PC-9 (cell line): Measurements from ENCODE around the gene LIMCH1. TPM values are rescaled to one million over a fixed set of nuclear protein-coding genes. Genes with fewer than 3 reads are reported as not detected.

Source experiments
- BruUV-seq: library from RNA; stranded (reverse); fragments of 400-500 nt; replicated peaks from 2 replicates; lab custom pipeline; 2021; lab: Mats Ljungman, UMichigan
- CTCF ChIA-PET: fragments of 300-600 bp; sonication (Branson Sonifier 250); formaldehyde crosslinking; loops from one replicate; lab custom pipeline; 2022; ENCODE audit warnings: antibody characterized with exemption; lab: Charles Lee
- POLR2A ChIA-PET: fragments of 300-600 bp; sonication (Branson Sonifier 250); formaldehyde crosslinking; loops from one replicate; lab custom pipeline; 2022; ENCODE audit warnings: antibody characterized with exemption; ENCODE audit not compliant: unreplicated experiment; lab: Charles Lee
- DNase-seq, 2 experiments: peaks; one replicate each; pipeline versions ENCODE4 v3.0.0 to v3.0.0-alpha.2; 2015 to 2022; ENCODE audit warnings: mixed read lengths in 1 of 2
- H2AFZ ChIP-seq: fragments of 200-600 bp; sonication (generic); 2 replicates; pipeline ENCODE4 v1.8.1; 2017; ENCODE audit warnings: antibody characterized with exemption
- H3F3A ChIP-seq: fragments of 200-600 bp; sonication (generic); 2 replicates; pipeline ENCODE4 v1.8.1; 2017; ENCODE audit warnings: antibody characterized with exemption, mild to moderate bottlenecking, low read depth; ENCODE audit not compliant: insufficient read depth
- H3K27ac ChIP-seq: fragments of 200-600 bp; sonication (generic); 2 replicates; pipeline ENCODE4 v1.6.1; 2016; ENCODE audit warnings: mixed run types
- H3K27me3 ChIP-seq: fragments of 200-600 bp; sonication (generic); 2 replicates; pipeline ENCODE4 v1.6.1; 2016; ENCODE audit warnings: low read depth, mixed run types; ENCODE audit not compliant: insufficient read depth
- H3K36me3 ChIP-seq: fragments of 200-600 bp; sonication (generic); 2 replicates; pipeline ENCODE4 v1.6.1; 2016; ENCODE audit warnings: low read depth, mixed run types
- H3K4me1 ChIP-seq: fragments of 200-600 bp; sonication (generic); replicated peaks from 2 replicates; pipeline ENCODE4 v1.6.1; 2016; ENCODE audit warnings: mixed run types; ENCODE audit not compliant: insufficient read depth
- H3K4me2 ChIP-seq: fragments of 200-600 bp; sonication (generic); 2 replicates; pipeline ENCODE4 v1.6.1; 2017; ENCODE audit warnings: mixed run types
- H3K4me3 ChIP-seq: fragments of 200-600 bp; sonication (generic); 2 replicates; pipeline ENCODE4 v1.6.1; 2016; ENCODE audit warnings: mixed run types
- H3K79me2 ChIP-seq: fragments of 200-600 bp; sonication (generic); 2 replicates; pipeline ENCODE4 v1.6.1; 2017; ENCODE audit warnings: low read depth, mixed run types
- H3K9me2 ChIP-seq: fragments of 200-600 bp; sonication (generic); 2 replicates; pipeline ENCODE4 v1.8.1; 2017; ENCODE audit warnings: mild to moderate bottlenecking; ENCODE audit not compliant: insufficient read depth
- H3K9me3 ChIP-seq: fragments of 200-600 bp; sonication (generic); 2 replicates; pipeline ENCODE4 v1.8.1; 2016; ENCODE audit warnings: low read depth; ENCODE audit not compliant: insufficient read depth
- H4K20me1 ChIP-seq: fragments of 200-600 bp; sonication (generic); 2 replicates; pipeline ENCODE4 v1.8.1; 2017; ENCODE audit not compliant: insufficient read depth
- EZH2 ChIP-seq: fragments of 200-600 bp; sonication (generic); IDR thresholded peaks from 2 replicates; pipeline ENCODE4 v1.8.0; 2017; ENCODE audit warnings: antibody characterized with exemption, low read depth
- intact Hi-C: fragments of 100-400 bp; cut with micrococcal nuclease; formaldehyde crosslinking; loops from one replicate; pipeline ENCODE4 v1.10.0; 2022; ENCODE audit not compliant: unreplicated experiment
- total RNA-seq: library from RNA; stranded (reverse); gene quantifications from 2 replicates; pipeline ENCODE4 v1.2.3, GENCODE V29; 2021
- TF ChIP-seq, protein P1 (sequence below): fragments of 200-600 bp; sonication (generic); conservative IDR thresholded peaks from 2 replicates; pipeline ENCODE4 v1.6.1; 2017; ENCODE audit warnings: mixed run types, antibody characterized with exemption, mild to moderate bottlenecking, moderate library complexity

Gene LIMCH1
- total RNA-seq, 1 experiment from 2014 or later, result 339 TPM

DNA sequence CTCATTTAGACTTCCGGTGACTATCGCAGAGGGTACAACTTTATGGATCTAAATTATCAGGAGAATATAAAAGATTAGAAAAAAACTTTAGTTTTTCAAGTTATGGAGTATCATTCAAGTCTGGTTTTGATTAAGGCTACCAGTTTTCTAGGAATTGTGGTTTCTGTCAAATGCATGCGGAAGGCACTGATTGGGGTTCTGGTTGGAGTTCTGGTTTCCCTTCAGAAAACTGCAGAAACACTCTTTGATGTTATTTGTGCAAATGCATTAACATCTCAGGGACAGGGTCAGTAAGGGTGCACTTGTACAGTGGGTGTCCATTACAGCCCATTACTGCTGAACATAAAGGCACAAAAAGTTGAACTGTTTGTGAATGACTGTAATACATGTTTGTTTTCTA lies 100.2 kb downstream of the LIMCH1 start:
- intact Hi-C loops, result no loop called here
- BruUV-seq, result no TSS peak
- no peaks in the 10 kb centered on the region for H3K4me1 ChIP-seq
- TF ChIP-seq, protein P1, sequence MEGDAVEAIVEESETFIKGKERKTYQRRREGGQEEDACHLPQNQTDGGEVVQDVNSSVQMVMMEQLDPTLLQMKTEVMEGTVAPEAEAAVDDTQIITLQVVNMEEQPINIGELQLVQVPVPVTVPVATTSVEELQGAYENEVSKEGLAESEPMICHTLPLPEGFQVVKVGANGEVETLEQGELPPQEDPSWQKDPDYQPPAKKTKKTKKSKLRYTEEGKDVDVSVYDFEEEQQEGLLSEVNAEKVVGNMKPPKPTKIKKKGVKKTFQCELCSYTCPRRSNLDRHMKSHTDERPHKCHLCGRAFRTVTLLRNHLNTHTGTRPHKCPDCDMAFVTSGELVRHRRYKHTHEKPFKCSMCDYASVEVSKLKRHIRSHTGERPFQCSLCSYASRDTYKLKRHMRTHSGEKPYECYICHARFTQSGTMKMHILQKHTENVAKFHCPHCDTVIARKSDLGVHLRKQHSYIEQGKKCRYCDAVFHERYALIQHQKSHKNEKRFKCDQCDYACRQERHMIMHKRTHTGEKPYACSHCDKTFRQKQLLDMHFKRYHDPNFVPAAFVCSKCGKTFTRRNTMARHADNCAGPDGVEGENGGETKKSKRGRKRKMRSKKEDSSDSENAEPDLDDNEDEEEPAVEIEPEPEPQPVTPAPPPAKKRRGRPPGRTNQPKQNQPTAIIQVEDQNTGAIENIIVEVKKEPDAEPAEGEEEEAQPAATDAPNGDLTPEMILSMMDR, result no peak
- TF ChIP-seq EZH2, result no peak
- H3K27me3 ChIP-seq, result no peaks in the 10 kb centered on the region
- 0 out of 2 replicates have a peak, but pooled peaks cover 3% of the 10 kb centered on the region for H3K79me2 ChIP-seq
- ChIA-PET POLR2A (interaction anchor here (0.6 kb wide), 1 partner anchor 15 kb away, joined by 3 read pairs; no protein-coding TSS in a partner anchor), CTCF (no interaction called here)
- H3K27ac ChIP-seq, result no peak overlapping the region
- no peaks in the 10 kb centered on the region; the same call in 1 of the 2 replicates for H4K20me1 ChIP-seq
- H3K36me3 ChIP-seq, result peaks cover 8% of the 10 kb centered on the region
- H3K9me2 ChIP-seq, result no peaks in the 10 kb centered on the region
- H3K9me3 ChIP-seq, result no peaks in the 10 kb centered on the region
- 0 out of 2 replicates have a peak, but pooled peaks cover 3% of the 10 kb centered on the region for H3F3A ChIP-seq
- no peak for DNase-seq
- H2AFZ ChIP-seq, result no peak overlapping the region
- H3K4me2 ChIP-seq, result no peak overlapping the region
- no peak overlapping the region for H3K4me3 ChIP-seq

DNA sequence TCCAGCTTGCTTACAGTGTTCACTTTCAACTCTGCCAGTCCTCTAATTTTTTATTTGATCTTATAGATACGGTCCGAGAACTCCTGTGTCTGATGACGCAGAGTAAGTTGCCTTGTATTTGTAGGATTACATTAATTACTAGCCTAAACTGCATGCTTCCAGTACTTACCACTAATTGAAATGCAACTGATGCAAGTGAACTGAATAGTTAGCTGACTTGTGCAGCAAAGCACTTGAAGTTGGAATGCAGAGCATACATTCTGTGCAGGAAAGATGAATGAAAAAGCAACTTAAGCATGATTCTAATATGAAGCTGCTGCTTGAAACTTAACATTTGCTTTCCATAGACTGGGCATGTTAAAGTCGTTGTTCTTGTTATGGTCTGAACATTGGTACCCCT lies 100.9 kb downstream of the LIMCH1 start:
- Histone ChIP-seq H3K9me3 (no peaks in the 10 kb centered on the region), H3K36me3 (peaks cover 8% of the 10 kb centered on the region), H3K27ac (no peak overlapping the region), H3K4me1 (no peaks in the 10 kb centered on the region), H3K79me2 (0 out of 2 replicates have a peak, but pooled peaks cover 3% of the 10 kb centered on the region), H2AFZ (no peak overlapping the region), H3K9me2 (no peaks in the 10 kb centered on the region), H3K27me3 (no peaks in the 10 kb centered on the region), H3K4me2 (no peak overlapping the region), H3F3A (0 out of 2 replicates have a peak, but pooled peaks cover 3% of the 10 kb centered on the region), H4K20me1 (no peaks in the 10 kb centered on the region; the same call in 1 of the 2 replicates), H3K4me3 (no peak overlapping the region)
- no TSS peak for BruUV-seq
- no peak for DNase-seq
- no peak for TF ChIP-seq EZH2
- TF ChIP-seq, protein P1, result no peak
- intact Hi-C loops, result no loop called here
- ChIA-PET POLR2A (no interaction called here), CTCF (no interaction called here)

DNA sequence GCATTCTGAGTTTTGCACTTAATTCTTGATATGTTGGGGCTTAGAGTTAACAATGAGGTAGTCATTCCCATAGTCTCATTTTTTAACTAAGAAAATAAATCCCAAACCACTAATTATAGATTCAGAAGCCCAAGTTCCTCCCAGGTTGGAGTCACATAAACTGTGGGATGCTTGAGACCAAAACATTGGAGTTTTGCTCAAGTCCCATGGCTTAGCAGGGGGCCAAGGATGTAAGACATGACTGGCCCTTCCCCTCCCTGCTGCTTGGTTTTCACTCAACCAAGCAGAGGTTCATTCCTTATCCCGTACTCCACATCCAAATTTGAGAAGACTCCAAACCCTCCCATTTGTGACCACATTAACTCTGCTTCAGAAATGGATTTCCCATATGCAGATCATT lies 101.3 kb downstream of the LIMCH1 start:
- no peak overlapping the region for H2AFZ ChIP-seq
- H3K36me3 ChIP-seq, result peaks cover 8% of the 10 kb centered on the region; the same call in 1 of the 2 replicates
- BruUV-seq, result no TSS peak
- H3K79me2 ChIP-seq, result 0 out of 2 replicates have a peak, but pooled peaks cover 3% of the 10 kb centered on the region
- no peak for DNase-seq
- intact Hi-C loops, result no loop called here
- H3F3A ChIP-seq, result 0 out of 2 replicates have a peak, but pooled peaks cover 3% of the 10 kb centered on the region
- CTCF ChIA-PET, result no interaction called here
- H3K27ac ChIP-seq, result no peak overlapping the region
- no peaks in the 10 kb centered on the region; the same call in 1 of the 2 replicates for H4K20me1 ChIP-seq
- H3K4me1 ChIP-seq, result no peaks in the 10 kb centered on the region
- H3K27me3 ChIP-seq, result no peaks in the 10 kb centered on the region
- TF ChIP-seq, protein P1, result no peak
- TF ChIP-seq EZH2, result no peak
- H3K9me2 ChIP-seq, result no peaks in the 10 kb centered on the region
- no peak overlapping the region for H3K4me3 ChIP-seq
- no peaks in the 10 kb centered on the region for H3K9me3 ChIP-seq
- H3K4me2 ChIP-seq, result no peak overlapping the region
- POLR2A ChIA-PET, result no interaction called here
